ENCODE measurements around the gene TSPAN6.

GRCh38 chrX:100682939-100683338 is 46.3 kb upstream of the TSPAN6 start:
- TF ChIP-seq CTCF (conservative IDR thresholded peaks at IDR 0.05; ENCODE audit: low read length) (no peak), EZH2phosphoT487 (IDR thresholded peaks at IDR 0.05; ENCODE audit: borderline replicate concordance) (no peak)
